NCI-H2107 treated with DMSO at 0.1 percent for 48 hours (cell line): Measurements from ENCODE around the gene SPECC1.
"Not testable (repeated sequence)": the region's sequence is repeated elsewhere in the genome, so short reads cannot be mapped to it uniquely, and the experiment has no call there.

Experiments used
- DNase-seq: peaks from one replicate; lab custom pipeline; 2025; ENCODE audit not compliant: unreplicated experiment; lab: John Stamatoyannopoulos, UW

SPECC1 gene

GRCh38 chr17:20010936-20011335 lies 1.8 kb downstream of the SPECC1 start:
- DNase-seq = no peak

GRCh38 chr17:20012017-20012536 lies 2.9 kb downstream of the SPECC1 start:
- DNase-seq = no peak

- DNase-seq = not testable (repeated sequence)
These were observed 7.4 kb downstream of the SPECC1 start for GRCh38 chr17:20016475-20016992.

GRCh38 chr17:20022701-20023100 lies 13.5 kb downstream of the SPECC1 start:
- DNase-seq = no peak

- no peak for DNase-seq
These were observed 17.8 kb downstream of the SPECC1 start for GRCh38 chr17:20026960-20027359.

- no peak for DNase-seq
These were observed 19.3 kb downstream of the SPECC1 start for GRCh38 chr17:20028443-20028842.

GRCh38 chr17:20032636-20033035 lies 23.5 kb downstream of the SPECC1 start:
- no peak for DNase-seq

- DNase-seq = no peak
These were observed 24.3 kb downstream of the SPECC1 start for GRCh38 chr17:20033415-20033814.

GRCh38 chr17:20035501-20035900 lies 26.3 kb downstream of the SPECC1 start:
- DNase-seq = no peak

- DNase-seq = not testable (repeated sequence)
These were observed 28.1 kb downstream of the SPECC1 start for GRCh38 chr17:20037286-20037685.

- DNase-seq = no peak
These were observed 29.9 kb downstream of the SPECC1 start for GRCh38 chr17:20039037-20039436.

- DNase-seq = no peak
These were observed 31.1 kb downstream of the SPECC1 start for GRCh38 chr17:20040216-20040615.

- DNase-seq = no peak
These were observed 33.9 kb downstream of the SPECC1 start for GRCh38 chr17:20043021-20043420.

GRCh38 chr17:20045476-20045875 lies 36.3 kb downstream of the SPECC1 start:
- no peak for DNase-seq

GRCh38 chr17:20046629-20047028 lies 37.5 kb downstream of the SPECC1 start:
- DNase-seq = no peak

GRCh38 chr17:20051624-20052023 lies 42.5 kb downstream of the SPECC1 start:
- no peak for DNase-seq

GRCh38 chr17:20053361-20053964 lies 44.3 kb downstream of the SPECC1 start:
- DNase-seq = no peak

- DNase-seq = no peak
These were observed 50.6 kb downstream of the SPECC1 start for GRCh38 chr17:20059728-20060188.

- no peak for DNase-seq
These were observed 54.8 kb downstream of the SPECC1 start for GRCh38 chr17:20063665-20064648.

GRCh38 chr17:20066253-20066652 lies 57.1 kb downstream of the SPECC1 start:
- DNase-seq = no peak

GRCh38 chr17:20067711-20068110 lies 58.6 kb downstream of the SPECC1 start:
- no peak for DNase-seq

- no peak for DNase-seq
These were observed 59.3 kb downstream of the SPECC1 start for GRCh38 chr17:20068445-20068844.
